ENCODE results near the gene HES1. TPM values are rescaled to one million over a fixed set of nuclear protein-coding genes. Genes with fewer than 3 reads are reported as not detected.

HES1 gene
- total and polyA plus RNA-seq, 4 donors, result 5.3 to 12.5 (median 9.0) TPM

DNA sequence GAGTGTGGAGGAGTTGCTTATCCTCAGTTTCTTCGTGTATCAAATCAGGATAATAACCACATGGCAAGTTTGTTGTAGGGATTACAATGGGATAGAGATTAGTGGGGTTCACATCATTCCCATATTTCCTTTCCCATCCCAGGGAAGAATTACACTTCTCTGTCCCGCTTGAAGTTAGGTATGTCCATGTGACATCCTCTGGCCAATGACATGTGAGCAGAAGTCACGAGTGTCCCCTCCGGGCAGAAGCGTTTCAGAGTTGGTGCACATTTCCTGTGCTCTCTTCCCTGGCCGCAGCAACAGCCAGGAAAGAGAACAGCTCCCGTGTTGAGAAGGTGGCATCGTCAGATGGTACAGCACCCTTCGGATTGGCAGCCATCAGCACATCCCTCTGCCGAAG lies 36.7 kb upstream of the HES1 start:
- H3K27me3 ChIP-seq (ENCODE audit: control insufficient read depth in 4 of 4, insufficient read depth in 4 of 4, low read length in 3 of 4), result no peaks in the 10 kb centered on the region
- WGBS, result 82% methylated on average over 10 of the region's 10 CpGs
- peaks cover 8 to 72% (median 57%) of the 10 kb centered on the region in 4 donors for H3K4me1 ChIP-seq (ENCODE audit: control insufficient read depth in 4 of 4, insufficient read depth in 4 of 4, low read length in 3 of 4)
- H3K9ac ChIP-seq (ENCODE audit: low read depth in 1 of 2, low read length in 2 of 2), result no peak overlapping the region
- TF ChIP-seq, protein P1, sequence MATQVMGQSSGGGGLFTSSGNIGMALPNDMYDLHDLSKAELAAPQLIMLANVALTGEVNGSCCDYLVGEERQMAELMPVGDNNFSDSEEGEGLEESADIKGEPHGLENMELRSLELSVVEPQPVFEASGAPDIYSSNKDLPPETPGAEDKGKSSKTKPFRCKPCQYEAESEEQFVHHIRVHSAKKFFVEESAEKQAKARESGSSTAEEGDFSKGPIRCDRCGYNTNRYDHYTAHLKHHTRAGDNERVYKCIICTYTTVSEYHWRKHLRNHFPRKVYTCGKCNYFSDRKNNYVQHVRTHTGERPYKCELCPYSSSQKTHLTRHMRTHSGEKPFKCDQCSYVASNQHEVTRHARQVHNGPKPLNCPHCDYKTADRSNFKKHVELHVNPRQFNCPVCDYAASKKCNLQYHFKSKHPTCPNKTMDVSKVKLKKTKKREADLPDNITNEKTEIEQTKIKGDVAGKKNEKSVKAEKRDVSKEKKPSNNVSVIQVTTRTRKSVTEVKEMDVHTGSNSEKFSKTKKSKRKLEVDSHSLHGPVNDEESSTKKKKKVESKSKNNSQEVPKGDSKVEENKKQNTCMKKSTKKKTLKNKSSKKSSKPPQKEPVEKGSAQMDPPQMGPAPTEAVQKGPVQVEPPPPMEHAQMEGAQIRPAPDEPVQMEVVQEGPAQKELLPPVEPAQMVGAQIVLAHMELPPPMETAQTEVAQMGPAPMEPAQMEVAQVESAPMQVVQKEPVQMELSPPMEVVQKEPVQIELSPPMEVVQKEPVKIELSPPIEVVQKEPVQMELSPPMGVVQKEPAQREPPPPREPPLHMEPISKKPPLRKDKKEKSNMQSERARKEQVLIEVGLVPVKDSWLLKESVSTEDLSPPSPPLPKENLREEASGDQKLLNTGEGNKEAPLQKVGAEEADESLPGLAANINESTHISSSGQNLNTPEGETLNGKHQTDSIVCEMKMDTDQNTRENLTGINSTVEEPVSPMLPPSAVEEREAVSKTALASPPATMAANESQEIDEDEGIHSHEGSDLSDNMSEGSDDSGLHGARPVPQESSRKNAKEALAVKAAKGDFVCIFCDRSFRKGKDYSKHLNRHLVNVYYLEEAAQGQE (IDR thresholded peaks at IDR 0.05), result no peak
- TF ChIP-seq, protein P2, sequence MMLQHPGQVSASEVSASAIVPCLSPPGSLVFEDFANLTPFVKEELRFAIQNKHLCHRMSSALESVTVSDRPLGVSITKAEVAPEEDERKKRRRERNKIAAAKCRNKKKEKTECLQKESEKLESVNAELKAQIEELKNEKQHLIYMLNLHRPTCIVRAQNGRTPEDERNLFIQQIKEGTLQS (IDR thresholded peaks at IDR 0.05), result no peak
- TF ChIP-seq, protein P3, sequence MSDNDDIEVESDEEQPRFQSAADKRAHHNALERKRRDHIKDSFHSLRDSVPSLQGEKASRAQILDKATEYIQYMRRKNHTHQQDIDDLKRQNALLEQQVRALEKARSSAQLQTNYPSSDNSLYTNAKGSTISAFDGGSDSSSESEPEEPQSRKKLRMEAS (IDR thresholded peaks at IDR 0.05), result no peak
- TF ChIP-seq FOXA2 (IDR thresholded peaks at IDR 0.05) (no peak), HNF4G (IDR thresholded peaks at IDR 0.05) (no peak), HNF4A (conservative IDR thresholded peaks at IDR 0.05) (no peak), SP1 (IDR thresholded peaks at IDR 0.05) (no peak), GABPA (IDR thresholded peaks at IDR 0.05 in 1 of 2, conservative IDR thresholded peaks at IDR 0.05 in 1 of 2) (no peak), NR2F2 (IDR thresholded peaks at IDR 0.05) (no peak), TAF1 (conservative IDR thresholded peaks at IDR 0.05) (no peak), EGR1 (IDR thresholded peaks at IDR 0.05; ENCODE audit: low read depth in 2 of 2) (no peak), JUND (IDR thresholded peaks at IDR 0.05) (no peak), FOXA1 (IDR thresholded peaks at IDR 0.05) (no peak), RXRA (IDR thresholded peaks at IDR 0.05) (no peak), YY1 (IDR thresholded peaks at IDR 0.05) (no peak)
- TF ChIP-seq, protein P4, sequence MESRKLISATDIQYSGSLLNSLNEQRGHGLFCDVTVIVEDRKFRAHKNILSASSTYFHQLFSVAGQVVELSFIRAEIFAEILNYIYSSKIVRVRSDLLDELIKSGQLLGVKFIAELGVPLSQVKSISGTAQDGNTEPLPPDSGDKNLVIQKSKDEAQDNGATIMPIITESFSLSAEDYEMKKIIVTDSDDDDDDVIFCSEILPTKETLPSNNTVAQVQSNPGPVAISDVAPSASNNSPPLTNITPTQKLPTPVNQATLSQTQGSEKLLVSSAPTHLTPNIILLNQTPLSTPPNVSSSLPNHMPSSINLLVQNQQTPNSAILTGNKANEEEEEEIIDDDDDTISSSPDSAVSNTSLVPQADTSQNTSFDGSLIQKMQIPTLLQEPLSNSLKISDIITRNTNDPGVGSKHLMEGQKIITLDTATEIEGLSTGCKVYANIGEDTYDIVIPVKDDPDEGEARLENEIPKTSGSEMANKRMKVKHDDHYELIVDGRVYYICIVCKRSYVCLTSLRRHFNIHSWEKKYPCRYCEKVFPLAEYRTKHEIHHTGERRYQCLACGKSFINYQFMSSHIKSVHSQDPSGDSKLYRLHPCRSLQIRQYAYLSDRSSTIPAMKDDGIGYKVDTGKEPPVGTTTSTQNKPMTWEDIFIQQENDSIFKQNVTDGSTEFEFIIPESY (IDR thresholded peaks at IDR 0.05), result no peak
- TF ChIP-seq, protein P5, sequence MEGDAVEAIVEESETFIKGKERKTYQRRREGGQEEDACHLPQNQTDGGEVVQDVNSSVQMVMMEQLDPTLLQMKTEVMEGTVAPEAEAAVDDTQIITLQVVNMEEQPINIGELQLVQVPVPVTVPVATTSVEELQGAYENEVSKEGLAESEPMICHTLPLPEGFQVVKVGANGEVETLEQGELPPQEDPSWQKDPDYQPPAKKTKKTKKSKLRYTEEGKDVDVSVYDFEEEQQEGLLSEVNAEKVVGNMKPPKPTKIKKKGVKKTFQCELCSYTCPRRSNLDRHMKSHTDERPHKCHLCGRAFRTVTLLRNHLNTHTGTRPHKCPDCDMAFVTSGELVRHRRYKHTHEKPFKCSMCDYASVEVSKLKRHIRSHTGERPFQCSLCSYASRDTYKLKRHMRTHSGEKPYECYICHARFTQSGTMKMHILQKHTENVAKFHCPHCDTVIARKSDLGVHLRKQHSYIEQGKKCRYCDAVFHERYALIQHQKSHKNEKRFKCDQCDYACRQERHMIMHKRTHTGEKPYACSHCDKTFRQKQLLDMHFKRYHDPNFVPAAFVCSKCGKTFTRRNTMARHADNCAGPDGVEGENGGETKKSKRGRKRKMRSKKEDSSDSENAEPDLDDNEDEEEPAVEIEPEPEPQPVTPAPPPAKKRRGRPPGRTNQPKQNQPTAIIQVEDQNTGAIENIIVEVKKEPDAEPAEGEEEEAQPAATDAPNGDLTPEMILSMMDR (IDR thresholded peaks at IDR 0.05; ENCODE audit: low read depth, low read length, missing input control), result no peak
- DNase-seq (ENCODE audit: low spot score), result no peak
- H3K36me3 ChIP-seq (ENCODE audit: control insufficient read depth in 4 of 4, insufficient read depth in 3 of 4, low read depth in 1 of 4, low read length in 3 of 4), result no peaks in the 10 kb centered on the region
- no peak overlapping the region for H3K27ac ChIP-seq (ENCODE audit: low read depth in 1 of 2, low read length in 2 of 2)
- no peaks in the 10 kb centered on the region for H3K9me3 ChIP-seq (ENCODE audit: control insufficient read depth in 4 of 4, low read length in 3 of 4)
- no peak overlapping the region for H3K4me3 ChIP-seq (ENCODE audit: low read depth in 1 of 3, low read length in 3 of 3)
